Stimulated activated naive CD8-positive, alpha-beta T cell treated with anti-CD3 and anti-CD28 coated beads, Interleukin-15, Interleukin-2, amounts not matched to agents 100 ng/mL and 50 ng/mL, for 24 hours (primary cell): ENCODE results near the gene AFTPH.

Experiments
- H3K27ac Mint-ChIP-seq: one replicate; pipeline ENCODE4 v1.8.0; 2021; ENCODE audit warnings: mild to moderate bottlenecking, mixed read lengths
- H3K27me3 Mint-ChIP-seq: one replicate; pipeline ENCODE4 v1.8.0; 2021; ENCODE audit warnings: mixed read lengths
- H3K36me3 Mint-ChIP-seq: one replicate; pipeline ENCODE4 v1.8.0; 2021; ENCODE audit warnings: low read depth, mixed read lengths
- H3K4me1 Mint-ChIP-seq: one replicate; pipeline ENCODE4 v1.8.0; 2021; ENCODE audit warnings: low read depth, mixed read lengths
- H3K4me3 Mint-ChIP-seq: one replicate; pipeline ENCODE4 v1.8.0; 2021; ENCODE audit warnings: mild to moderate bottlenecking, mixed read lengths
- H3K9me3 Mint-ChIP-seq: one replicate; pipeline ENCODE4 v1.8.0; 2021; ENCODE audit warnings: mixed read lengths

AFTPH gene

GRCh38 chr2:64582774-64583340 is 58.7 kb downstream of the AFTPH start:
- no peak overlapping the region for H3K4me3 Mint-ChIP-seq
- H3K9me3 Mint-ChIP-seq = no peaks in the 10 kb centered on the region
- H3K27ac Mint-ChIP-seq = peak overlapping the region; percentile 49
- H3K36me3 Mint-ChIP-seq = peaks cover 36% of the 10 kb centered on the region
- H3K4me1 Mint-ChIP-seq = peaks cover 7% of the 10 kb centered on the region
- no peaks in the 10 kb centered on the region for H3K27me3 Mint-ChIP-seq

- H3K9me3 Mint-ChIP-seq = no peaks in the 10 kb centered on the region
- H3K36me3 Mint-ChIP-seq = peaks cover 47% of the 10 kb centered on the region
- H3K27me3 Mint-ChIP-seq = no peaks in the 10 kb centered on the region
- no peak overlapping the region for H3K4me3 Mint-ChIP-seq
- H3K27ac Mint-ChIP-seq = no peak overlapping the region
- H3K4me1 Mint-ChIP-seq = peaks cover 14% of the 10 kb centered on the region
Observed at GRCh38 chr2:64586054-64586453, 61.9 kb downstream of the AFTPH start.

GRCh38 chr2:64586883-64587481 is 62.9 kb downstream of the AFTPH start:
- Mint-ChIP-seq H3K9me3 (no peaks in the 10 kb centered on the region), H3K4me1 (peaks cover 23% of the 10 kb centered on the region), H3K36me3 (peaks cover 53% of the 10 kb centered on the region), H3K4me3 (no peak overlapping the region), H3K27me3 (no peaks in the 10 kb centered on the region), H3K27ac (no peak overlapping the region)

GRCh38 chr2:64587561-64587960 is 63.4 kb downstream of the AFTPH start:
- peaks cover 29% of the 10 kb centered on the region for H3K4me1 Mint-ChIP-seq
- peaks cover 58% of the 10 kb centered on the region for H3K36me3 Mint-ChIP-seq
- no peak overlapping the region for H3K27ac Mint-ChIP-seq
- no peaks in the 10 kb centered on the region for H3K9me3 Mint-ChIP-seq
- no peak overlapping the region for H3K4me3 Mint-ChIP-seq
- no peaks in the 10 kb centered on the region for H3K27me3 Mint-ChIP-seq

GRCh38 chr2:64591188-64591587 is 67.1 kb downstream of the AFTPH start:
- peak overlapping the region; percentile 61 for H3K27ac Mint-ChIP-seq
- no peak overlapping the region for H3K4me3 Mint-ChIP-seq

GRCh38 chr2:64593035-64593655 is 69.0 kb downstream of the AFTPH start:
- Mint-ChIP-seq H3K27ac (no peak overlapping the region), H3K4me3 (no peak overlapping the region), H3K36me3 (peaks cover 44% of the 10 kb centered on the region), H3K9me3 (no peaks in the 10 kb centered on the region), H3K27me3 (no peaks in the 10 kb centered on the region), H3K4me1 (peaks cover 33% of the 10 kb centered on the region)

More at GRCh38 chr2:64591188-64591587, 67.1 kb downstream of the AFTPH start:
- H3K9me3 Mint-ChIP-seq = no peaks in the 10 kb centered on the region
- H3K4me1 Mint-ChIP-seq = peaks cover 40% of the 10 kb centered on the region
- H3K36me3 Mint-ChIP-seq = peaks cover 55% of the 10 kb centered on the region
- no peaks in the 10 kb centered on the region for H3K27me3 Mint-ChIP-seq

GRCh38 chr2:64594226-64594989 is 70.3 kb downstream of the AFTPH start:
- H3K27ac Mint-ChIP-seq = no peak overlapping the region
- H3K27me3 Mint-ChIP-seq = no peaks in the 10 kb centered on the region
- no peak overlapping the region for H3K4me3 Mint-ChIP-seq
- peaks cover 32% of the 10 kb centered on the region for H3K36me3 Mint-ChIP-seq
- H3K4me1 Mint-ChIP-seq = peaks cover 33% of the 10 kb centered on the region
- H3K9me3 Mint-ChIP-seq = no peaks in the 10 kb centered on the region

- Mint-ChIP-seq H3K4me3 (no peak overlapping the region), H3K27ac (no peak overlapping the region)
Observed at GRCh38 chr2:64595397-64596176, 71.5 kb downstream of the AFTPH start.

GRCh38 chr2:64598226-64598625 is 74.1 kb downstream of the AFTPH start:
- no peaks in the 10 kb centered on the region for H3K9me3 Mint-ChIP-seq
- no peaks in the 10 kb centered on the region for H3K27me3 Mint-ChIP-seq
- peaks cover 5% of the 10 kb centered on the region for H3K4me1 Mint-ChIP-seq
- peaks cover under 1% of the 10 kb centered on the region for H3K36me3 Mint-ChIP-seq
- H3K4me3 Mint-ChIP-seq = no peak overlapping the region
- no peak overlapping the region for H3K27ac Mint-ChIP-seq

More at GRCh38 chr2:64595397-64596176, 71.5 kb downstream of the AFTPH start:
- Mint-ChIP-seq H3K27me3 (no peaks in the 10 kb centered on the region), H3K4me1 (peaks cover 30% of the 10 kb centered on the region), H3K36me3 (peaks cover 23% of the 10 kb centered on the region), H3K9me3 (no peaks in the 10 kb centered on the region)

GRCh38 chr2:64599469-64599868 is 75.3 kb downstream of the AFTPH start:
- Mint-ChIP-seq H3K27me3 (no peaks in the 10 kb centered on the region), H3K27ac (no peak overlapping the region), H3K9me3 (no peaks in the 10 kb centered on the region), H3K4me1 (peaks cover 3% of the 10 kb centered on the region), H3K36me3 (no peaks in the 10 kb centered on the region), H3K4me3 (no peak overlapping the region)

GRCh38 chr2:64601034-64601754 is 77.1 kb downstream of the AFTPH start:
- Mint-ChIP-seq H3K36me3 (no peaks in the 10 kb centered on the region), H3K4me1 (peaks cover 5% of the 10 kb centered on the region), H3K27me3 (no peaks in the 10 kb centered on the region), H3K9me3 (no peaks in the 10 kb centered on the region), H3K4me3 (no peak overlapping the region), H3K27ac (no peak overlapping the region)

- H3K4me1 Mint-ChIP-seq = peaks cover 12% of the 10 kb centered on the region
- H3K9me3 Mint-ChIP-seq = no peaks in the 10 kb centered on the region
- no peaks in the 10 kb centered on the region for H3K27me3 Mint-ChIP-seq
- H3K27ac Mint-ChIP-seq = no peak overlapping the region
- no peaks in the 10 kb centered on the region for H3K36me3 Mint-ChIP-seq
- H3K4me3 Mint-ChIP-seq = no peak overlapping the region
Observed at GRCh38 chr2:64601785-64602391, 77.8 kb downstream of the AFTPH start.

- H3K27ac Mint-ChIP-seq = no peak overlapping the region
- H3K27me3 Mint-ChIP-seq = no peaks in the 10 kb centered on the region
- no peaks in the 10 kb centered on the region for H3K9me3 Mint-ChIP-seq
- no peaks in the 10 kb centered on the region for H3K36me3 Mint-ChIP-seq
- no peak overlapping the region for H3K4me3 Mint-ChIP-seq
- peaks cover 17% of the 10 kb centered on the region for H3K4me1 Mint-ChIP-seq
Observed at GRCh38 chr2:64602436-64602835, 78.3 kb downstream of the AFTPH start.

GRCh38 chr2:64604155-64604554 is 80.0 kb downstream of the AFTPH start:
- Mint-ChIP-seq H3K27me3 (no peaks in the 10 kb centered on the region), H3K27ac (no peak overlapping the region)

More at GRCh38 chr2:64604155-64604554, 80.0 kb downstream of the AFTPH start:
- Mint-ChIP-seq H3K4me1 (peaks cover 32% of the 10 kb centered on the region), H3K4me3 (no peak overlapping the region), H3K9me3 (no peaks in the 10 kb centered on the region), H3K36me3 (no peaks in the 10 kb centered on the region)
